NT2/D1 (cell line): ENCODE results near the gene RNU6-1.

Experiments
- DNase-seq: peaks from one replicate; pipeline ENCODE4 v3.0.0-alpha.2; 2011; ENCODE audit warnings: low read depth, low spot score
- H3K27me3 ChIP-seq: 2 replicates; pipeline ENCODE4 v1.6.0; 2011; ENCODE audit warnings: mild to moderate bottlenecking; ENCODE audit not compliant: insufficient read length, insufficient read depth
- H3K36me3 ChIP-seq: 2 replicates; pipeline ENCODE4 v1.6.1; 2011; ENCODE audit warnings: mild to moderate bottlenecking, low read length, mixed read lengths; ENCODE audit not compliant: insufficient read depth, insufficient read length
- H3K4me1 ChIP-seq: 2 replicates; pipeline ENCODE4 v1.5.1; 2011; ENCODE audit not compliant: insufficient read depth, insufficient read length
- H3K4me3 ChIP-seq: 2 replicates; pipeline ENCODE4 v1.5.1; 2011; ENCODE audit warnings: low read depth; ENCODE audit not compliant: insufficient read length
- H3K9ac ChIP-seq: 2 replicates; pipeline ENCODE4 v1.6.0; 2011; ENCODE audit warnings: low read depth; ENCODE audit not compliant: insufficient read length
- H3K9me3 ChIP-seq: 2 replicates; pipeline ENCODE4 v1.5.1; 2011; ENCODE audit warnings: mild to moderate bottlenecking, low read length; ENCODE audit not compliant: insufficient read depth
- SUZ12 ChIP-seq: IDR thresholded peaks from 2 replicates; pipeline ENCODE4 v1.6.1; 2011; ENCODE audit not compliant: insufficient read length, insufficient read depth; ENCODE audit errors: extremely low read depth
- YY1 ChIP-seq: IDR thresholded peaks from 2 replicates; pipeline ENCODE4 v1.6.1; 2011; ENCODE audit not compliant: insufficient read length, insufficient read depth
- ZNF274 ChIP-seq: IDR thresholded peaks from 2 replicates; pipeline ENCODE4 v1.6.1; 2011; ENCODE audit warnings: mild to moderate bottlenecking, low read depth, low read length

RNU6-1 gene

GRCh38 chr15:67790610-67791319 is 49.1 kb downstream of the RNU6-1 start:
- H3K4me1 ChIP-seq, result no peaks in the 10 kb centered on the region
- no peaks in the 10 kb centered on the region for H3K36me3 ChIP-seq
- H3K4me3 ChIP-seq, result no peak overlapping the region
- peaks cover 13% of the 10 kb centered on the region for H3K9me3 ChIP-seq
- H3K27me3 ChIP-seq, result no peaks in the 10 kb centered on the region
- DNase-seq, result no peak
- no peak overlapping the region for H3K9ac ChIP-seq
- no peak for TF ChIP-seq SUZ12
- no peak for TF ChIP-seq YY1
- no peak for TF ChIP-seq ZNF274
